IMR-90 (cell line): ENCODE results near the gene SOX9.

ENCODE experiments used
- BHLHE40 ChIP-seq: fragments of 150-350 bp; IDR thresholded peaks from 2 replicates; pipeline ENCODE4 v1.6.1; 2016; ENCODE audit warnings: mild to moderate bottlenecking, low read depth, low read length
- CEBPB ChIP-seq: IDR thresholded peaks from 2 replicates; pipeline ENCODE4 v1.6.1; 2012; ENCODE audit warnings: low read depth, low read length, improper control_type of control experiment
- CHD1 ChIP-seq: IDR thresholded peaks from 2 replicates; pipeline ENCODE4 v1.6.1; 2012; ENCODE audit warnings: low read depth, low read length, improper control_type of control experiment
- ELK1 ChIP-seq: fragments of 150-350 bp; IDR thresholded peaks from 2 replicates; pipeline ENCODE4 v1.6.1; 2016; ENCODE audit warnings: low read depth, mild to moderate bottlenecking, low read length, moderate library complexity, borderline replicate concordance
- FOS ChIP-seq: fragments of 150-350 bp; IDR thresholded peaks from 2 replicates; pipeline ENCODE4 v1.6.1; 2016; ENCODE audit warnings: low read depth, low read length
- MAFK ChIP-seq: IDR thresholded peaks from 2 replicates; pipeline ENCODE4 v1.6.1; 2012; ENCODE audit warnings: low read depth, low read length, improper control_type of control experiment
- MXI1 ChIP-seq: IDR thresholded peaks from 2 replicates; pipeline ENCODE4 v1.6.1; 2012; ENCODE audit warnings: low read depth, mild to moderate bottlenecking, low read length, moderate library complexity, borderline replicate concordance
- NFE2L2 ChIP-seq: fragments of 150-350 bp; IDR thresholded peaks from 2 replicates; pipeline ENCODE4 v1.6.1; 2016; ENCODE audit warnings: low read depth, mild to moderate bottlenecking, low read length
- POLR2A ChIP-seq: IDR thresholded peaks from 2 replicates; pipeline ENCODE4 v1.6.1; 2012; ENCODE audit warnings: mild to moderate bottlenecking, low read depth, low read length
- RAD21 ChIP-seq: IDR thresholded peaks from 2 replicates; pipeline ENCODE4 v1.6.1; 2012; ENCODE audit warnings: low read length, improper control_type of control experiment
- RFX5 ChIP-seq: IDR thresholded peaks from 2 replicates; pipeline ENCODE4 v1.8.0; 2012; ENCODE audit warnings: low read depth, mild to moderate bottlenecking, low read length, moderate library complexity
- SMC3 ChIP-seq: fragments of 150-350 bp; IDR thresholded peaks from 2 replicates; pipeline ENCODE4 v1.6.1; 2016; ENCODE audit warnings: low read depth, mild to moderate bottlenecking, antibody characterized with exemption, low read length, moderate library complexity
- TF ChIP-seq, protein P1 (sequence below): conservative IDR thresholded peaks from 2 replicates; pipeline ENCODE4 v1.5.1; 2012; ENCODE audit warnings: mild to moderate bottlenecking, low read depth, low read length, improper control_type of control experiment
- TF ChIP-seq, protein P2 (sequence below): fragments of 150-350 bp; IDR thresholded peaks from 2 replicates; pipeline ENCODE4 v1.6.1; 2017; ENCODE audit warnings: mild to moderate bottlenecking, antibody characterized with exemption, low read length, low read depth

- TF ChIP-seq FOS (no peak), POLR2A (no peak), MXI1 (no peak), NFE2L2 (no peak), RFX5 (no peak), ELK1 (no peak), RAD21 (no peak), MAFK (no peak), CHD1 (no peak), SMC3 (no peak), BHLHE40 (no peak), CEBPB (no peak)
- TF ChIP-seq, protein P1, sequence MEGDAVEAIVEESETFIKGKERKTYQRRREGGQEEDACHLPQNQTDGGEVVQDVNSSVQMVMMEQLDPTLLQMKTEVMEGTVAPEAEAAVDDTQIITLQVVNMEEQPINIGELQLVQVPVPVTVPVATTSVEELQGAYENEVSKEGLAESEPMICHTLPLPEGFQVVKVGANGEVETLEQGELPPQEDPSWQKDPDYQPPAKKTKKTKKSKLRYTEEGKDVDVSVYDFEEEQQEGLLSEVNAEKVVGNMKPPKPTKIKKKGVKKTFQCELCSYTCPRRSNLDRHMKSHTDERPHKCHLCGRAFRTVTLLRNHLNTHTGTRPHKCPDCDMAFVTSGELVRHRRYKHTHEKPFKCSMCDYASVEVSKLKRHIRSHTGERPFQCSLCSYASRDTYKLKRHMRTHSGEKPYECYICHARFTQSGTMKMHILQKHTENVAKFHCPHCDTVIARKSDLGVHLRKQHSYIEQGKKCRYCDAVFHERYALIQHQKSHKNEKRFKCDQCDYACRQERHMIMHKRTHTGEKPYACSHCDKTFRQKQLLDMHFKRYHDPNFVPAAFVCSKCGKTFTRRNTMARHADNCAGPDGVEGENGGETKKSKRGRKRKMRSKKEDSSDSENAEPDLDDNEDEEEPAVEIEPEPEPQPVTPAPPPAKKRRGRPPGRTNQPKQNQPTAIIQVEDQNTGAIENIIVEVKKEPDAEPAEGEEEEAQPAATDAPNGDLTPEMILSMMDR = no peak
- TF ChIP-seq, protein P2, sequence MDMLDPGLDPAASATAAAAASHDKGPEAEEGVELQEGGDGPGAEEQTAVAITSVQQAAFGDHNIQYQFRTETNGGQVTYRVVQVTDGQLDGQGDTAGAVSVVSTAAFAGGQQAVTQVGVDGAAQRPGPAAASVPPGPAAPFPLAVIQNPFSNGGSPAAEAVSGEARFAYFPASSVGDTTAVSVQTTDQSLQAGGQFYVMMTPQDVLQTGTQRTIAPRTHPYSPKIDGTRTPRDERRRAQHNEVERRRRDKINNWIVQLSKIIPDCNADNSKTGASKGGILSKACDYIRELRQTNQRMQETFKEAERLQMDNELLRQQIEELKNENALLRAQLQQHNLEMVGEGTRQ = no peak
Measured at GRCh38 chr17:72165867-72166439, 45.1 kb downstream of the SOX9 start.
